ENCODE data around the gene FBXL13.
"Not testable (repeated sequence)": the region's sequence is repeated elsewhere in the genome, so short reads cannot be mapped to it uniquely, and the experiment has no call there.

Gene FBXL13

GRCh38 chr7:102912742-102913141 is 161.9 kb downstream of the FBXL13 start, which contains the start of gene LRRC17:
Gene LRRC17 (plus strand): TSS chr7:102913000. CDS start chr7:102933914, 20,914 bp downstream.
- DNase-seq (ENCODE audit: low spot score): no peak
- CTCF ChIA-PET: no interaction called here
- POLR2A ChIA-PET (ENCODE audit: low non-redundant PET): no interaction called here
- no peak for TF ChIP-seq CTCF (conservative IDR thresholded peaks at IDR 0.05; ENCODE audit: low read depth)
- no peak within 1 kb of the TSS for H3K27ac ChIP-seq

- ChIA-PET POLR2A (ENCODE audit: low non-redundant PET) (no interaction called here), CTCF (no interaction called here)
Measured at GRCh38 chr7:102908676-102909075, 165.9 kb downstream of the FBXL13 start.

GRCh38 chr7:102903576-102903975 is 171.0 kb downstream of the FBXL13 start:
- DNase-seq (ENCODE audit: low spot score); CTCF ChIA-PET; POLR2A ChIA-PET (ENCODE audit: low non-redundant PET); H3K27ac ChIP-seq: not testable (repeated sequence)

More at GRCh38 chr7:102908676-102909075, 165.9 kb downstream of the FBXL13 start:
- no peak for DNase-seq (ENCODE audit: low spot score)
- H3K27ac ChIP-seq: no peak overlapping the region
- no peak for TF ChIP-seq CTCF (conservative IDR thresholded peaks at IDR 0.05; ENCODE audit: low read depth)

GRCh38 chr7:102902052-102902451 is 172.5 kb downstream of the FBXL13 start:
- CTCF ChIA-PET; POLR2A ChIA-PET (ENCODE audit: low non-redundant PET); DNase-seq (ENCODE audit: low spot score); H3K27ac ChIP-seq: not testable (repeated sequence)

- POLR2A ChIA-PET (ENCODE audit: low non-redundant PET): no interaction called here
- CTCF ChIA-PET: no interaction called here
- H3K27ac ChIP-seq: no peak overlapping the region
- no peak for TF ChIP-seq CTCF (conservative IDR thresholded peaks at IDR 0.05; ENCODE audit: low read depth)
- DNase-seq (ENCODE audit: low spot score): no peak
Measured at GRCh38 chr7:102898532-102898859, 176.1 kb downstream of the FBXL13 start.

GRCh38 chr7:102897856-102898531 is 176.6 kb downstream of the FBXL13 start:
- CTCF ChIA-PET: no interaction called here
- H3K27ac ChIP-seq: no peak overlapping the region
- DNase-seq (ENCODE audit: low spot score): no peak
- no peak for TF ChIP-seq CTCF (conservative IDR thresholded peaks at IDR 0.05; ENCODE audit: low read depth)
- POLR2A ChIA-PET (ENCODE audit: low non-redundant PET): no interaction called here

- TF ChIP-seq CTCF (conservative IDR thresholded peaks at IDR 0.05; ENCODE audit: low read depth): no peak
- ChIA-PET POLR2A (ENCODE audit: low non-redundant PET) (no interaction called here), CTCF (no interaction called here)
- no peak for DNase-seq (ENCODE audit: low spot score)
- no peak overlapping the region for H3K27ac ChIP-seq
Measured at GRCh38 chr7:102897211-102897631, 177.4 kb downstream of the FBXL13 start.

GRCh38 chr7:102896585-102896984 is 178.0 kb downstream of the FBXL13 start:
- H3K27ac ChIP-seq: no peak overlapping the region
- no peak for TF ChIP-seq CTCF (conservative IDR thresholded peaks at IDR 0.05; ENCODE audit: low read depth)
- ChIA-PET POLR2A (ENCODE audit: low non-redundant PET) (no interaction called here), CTCF (no interaction called here)
- no peak for DNase-seq (ENCODE audit: low spot score)

Measured in RWPE1 (cell line).